Fibroblast of villous mesenchyme (primary cell): ENCODE results near the gene TTC13. TPM values are rescaled to one million over a fixed set of nuclear protein-coding genes. Genes with fewer than 3 reads are reported as not detected.

ENCODE experiments used
- DNase-seq: peaks from one replicate; pipeline ENCODE4 v3.0.0-alpha.2; 2010; ENCODE audit warnings: low read depth
- H3K4me3 ChIP-seq: 2 replicates; pipeline ENCODE4 v1.5.1; 2011; ENCODE audit warnings: low read depth, mild to moderate bottlenecking, low read length
- total RNA-seq: library from RNA; depleted of rRNA; stranded (reverse); fragments of >200 nt; gene quantifications from 2 replicates; pipeline ENCODE4 v1.2.3, GENCODE V29; 2012
- TF ChIP-seq, protein P1 (sequence below): IDR thresholded peaks from 2 replicates; pipeline ENCODE4 v1.5.1; 2012; ENCODE audit warnings: low read depth, mild to moderate bottlenecking, low read length; ENCODE audit not compliant: insufficient read depth

Gene TTC13
- total RNA-seq, 1 donor = 18.6 TPM

GRCh38 chr1:230869500-230869899, 109.2 kb downstream of the TTC13 start:
- peak overlapping the region; percentile 81 for H3K4me3 ChIP-seq
- DNase-seq = peak; percentile 48
- TF ChIP-seq, protein P1, sequence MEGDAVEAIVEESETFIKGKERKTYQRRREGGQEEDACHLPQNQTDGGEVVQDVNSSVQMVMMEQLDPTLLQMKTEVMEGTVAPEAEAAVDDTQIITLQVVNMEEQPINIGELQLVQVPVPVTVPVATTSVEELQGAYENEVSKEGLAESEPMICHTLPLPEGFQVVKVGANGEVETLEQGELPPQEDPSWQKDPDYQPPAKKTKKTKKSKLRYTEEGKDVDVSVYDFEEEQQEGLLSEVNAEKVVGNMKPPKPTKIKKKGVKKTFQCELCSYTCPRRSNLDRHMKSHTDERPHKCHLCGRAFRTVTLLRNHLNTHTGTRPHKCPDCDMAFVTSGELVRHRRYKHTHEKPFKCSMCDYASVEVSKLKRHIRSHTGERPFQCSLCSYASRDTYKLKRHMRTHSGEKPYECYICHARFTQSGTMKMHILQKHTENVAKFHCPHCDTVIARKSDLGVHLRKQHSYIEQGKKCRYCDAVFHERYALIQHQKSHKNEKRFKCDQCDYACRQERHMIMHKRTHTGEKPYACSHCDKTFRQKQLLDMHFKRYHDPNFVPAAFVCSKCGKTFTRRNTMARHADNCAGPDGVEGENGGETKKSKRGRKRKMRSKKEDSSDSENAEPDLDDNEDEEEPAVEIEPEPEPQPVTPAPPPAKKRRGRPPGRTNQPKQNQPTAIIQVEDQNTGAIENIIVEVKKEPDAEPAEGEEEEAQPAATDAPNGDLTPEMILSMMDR = no peak

GRCh38 chr1:230868736-230869385, 109.8 kb downstream of the TTC13 start:
- DNase-seq = no peak
- peak overlapping the region; percentile 81 for H3K4me3 ChIP-seq
- TF ChIP-seq, protein P1 = no peak

DNA sequence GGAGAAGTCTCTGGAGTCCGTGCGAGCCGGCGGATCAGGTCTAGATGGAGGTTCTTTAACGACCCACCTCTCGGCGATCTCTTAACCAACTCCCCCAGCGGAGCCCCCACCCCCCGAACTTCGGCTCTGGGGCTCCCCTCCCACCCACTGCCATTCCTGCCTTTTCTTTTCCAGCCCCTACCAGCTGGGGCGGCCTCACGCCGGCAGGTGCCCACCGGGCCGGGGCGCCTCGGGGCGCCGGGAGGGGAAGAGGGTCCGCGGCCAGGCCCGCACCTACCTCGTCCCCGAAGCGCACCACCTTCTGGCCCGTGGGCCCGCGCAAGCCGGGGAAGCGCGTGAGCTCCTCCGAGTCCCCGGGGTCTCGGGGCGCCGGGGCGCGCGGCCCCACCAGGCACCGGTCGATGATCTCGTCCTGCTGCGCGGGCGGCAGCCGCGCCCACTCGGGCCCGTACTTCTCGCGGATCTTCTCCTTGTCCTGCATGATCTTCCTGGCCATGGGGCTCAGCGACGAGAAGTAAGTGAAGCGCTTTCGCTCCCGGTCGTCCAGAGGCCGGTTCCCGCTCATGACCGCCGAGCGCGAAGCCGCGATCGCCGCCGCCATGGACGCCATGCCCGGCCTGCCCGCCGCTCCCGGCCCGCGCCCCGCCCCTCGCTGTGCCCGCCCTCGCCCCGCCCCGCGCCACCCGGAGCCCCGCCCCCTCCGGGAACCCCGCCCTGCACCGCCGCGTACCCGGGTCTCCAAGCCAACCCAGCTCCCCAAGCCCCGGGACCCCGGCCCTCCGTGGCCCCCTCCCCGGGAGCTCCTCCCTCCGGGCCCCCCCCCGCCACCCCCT, 110.5 kb downstream of the TTC13 start, which contains the start of gene C1orf198:
C1orf198 (minus strand) TSS at position 619 of the 833 bp plus-strand sequence; CDS start at position 610, 9 bp downstream.
- no peak for DNase-seq
- peak within 1 kb of the TSS; percentile 81 for H3K4me3 ChIP-seq
- TF ChIP-seq, protein P1 = no peak

GRCh38 chr1:230867101-230867902, 111.4 kb downstream of the TTC13 start:
- peak overlapping the region; percentile 81 for H3K4me3 ChIP-seq
- no peak for DNase-seq
- TF ChIP-seq, protein P1 = no peak

DNA sequence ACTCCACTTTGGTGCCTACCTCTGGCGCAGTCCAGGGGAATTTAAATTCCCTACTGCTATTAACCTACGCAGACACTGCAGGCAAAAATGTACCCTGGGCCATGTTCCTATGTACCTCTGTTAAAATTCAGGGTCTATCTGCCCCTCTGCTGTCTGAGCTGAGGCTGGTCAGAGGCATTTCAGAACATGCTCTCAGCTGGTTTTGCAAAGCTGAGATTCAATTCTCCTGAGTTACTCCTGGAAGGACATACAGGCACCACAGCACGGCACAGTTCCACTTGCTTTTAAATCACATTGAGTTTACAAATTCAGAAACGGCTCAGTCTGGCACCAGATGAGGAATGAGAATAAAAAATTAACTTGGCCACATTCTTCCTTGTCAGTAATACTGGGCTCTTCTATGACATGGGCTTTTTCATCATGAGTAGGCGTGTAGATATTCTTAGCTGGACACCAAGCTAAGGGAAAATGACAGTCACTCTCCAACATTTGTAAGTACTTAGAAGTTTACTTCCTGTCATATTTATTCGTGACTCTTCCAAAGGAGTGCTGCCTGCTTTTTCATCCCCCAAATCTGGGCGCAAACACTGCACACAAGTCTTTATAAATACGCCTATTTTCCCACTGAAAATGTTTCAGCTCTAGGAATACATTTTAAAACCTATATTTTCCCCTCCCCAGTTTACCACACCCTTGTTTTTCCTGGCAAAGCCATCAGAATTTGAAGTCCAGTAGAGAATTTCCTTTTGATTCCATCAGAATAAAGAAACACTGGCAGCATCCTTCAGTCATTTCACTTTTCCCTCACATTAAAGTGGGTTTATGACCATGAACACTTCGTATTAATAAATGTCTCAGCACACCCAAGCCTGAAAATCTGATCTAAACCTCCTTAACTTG, 112.2 kb downstream of the TTC13 start:
- DNase-seq = no peak
- TF ChIP-seq, protein P1 = no peak
- H3K4me3 ChIP-seq = peak overlapping the region; percentile 81
